Astrocyte (in vitro differentiated cells and primary cell): ENCODE data around the gene XIRP1. TPM values are rescaled to one million over a fixed set of nuclear protein-coding genes. Genes with fewer than 3 reads are reported as not detected.

Experiments
- DNase-seq: peaks from one replicate; pipeline ENCODE4 v3.0.0-alpha.2; 2010; ENCODE audit warnings: low read depth
- FAIRE-seq: peaks from 2 replicates; lab custom pipeline; 2011; peaks lifted over from hg19 to GRCh38; lab: Jason Lieb, UNC
- H2AFZ ChIP-seq: 2 replicates; pipeline ENCODE4 v1.6.0; 2012; ENCODE audit warnings: low read depth, low read length, inconsistent platforms
- H3K27ac ChIP-seq: 2 replicates; pipeline ENCODE4 v1.5.1; 2011; ENCODE audit warnings: low read depth, low read length, inconsistent platforms
- H3K27me3 ChIP-seq: 2 replicates; pipeline ENCODE4 v1.6.0; 2011; ENCODE audit warnings: low read length, inconsistent platforms; ENCODE audit not compliant: insufficient read depth
- H3K36me3 ChIP-seq: 2 replicates; pipeline ENCODE4 v1.5.1; 2011; ENCODE audit warnings: low read length, inconsistent platforms; ENCODE audit not compliant: insufficient read depth
- H3K4me1 ChIP-seq: 2 replicates; pipeline ENCODE4 v1.5.1; 2011; ENCODE audit warnings: low read length, inconsistent platforms; ENCODE audit not compliant: insufficient read depth
- H3K4me2 ChIP-seq: 2 replicates; pipeline ENCODE4 v1.6.0; 2012; ENCODE audit warnings: low read length, inconsistent platforms
- H3K4me3 ChIP-seq: 2 replicates; pipeline ENCODE4 v1.5.1; 2011; ENCODE audit warnings: low read depth, mild to moderate bottlenecking, low read length, inconsistent platforms; ENCODE audit not compliant: insufficient read depth
- H3K79me2 ChIP-seq: 2 replicates; pipeline ENCODE4 v1.6.0; 2012; ENCODE audit warnings: mild to moderate bottlenecking, low read length, inconsistent platforms; ENCODE audit not compliant: insufficient read depth
- H3K9ac ChIP-seq: 2 replicates; pipeline ENCODE4 v1.6.0; 2012; ENCODE audit warnings: mild to moderate bottlenecking, low read length, inconsistent platforms
- H3K9me3 ChIP-seq: 2 replicates; pipeline ENCODE4 v1.5.1; 2012; ENCODE audit warnings: low read depth, mild to moderate bottlenecking, low read length, inconsistent platforms; ENCODE audit not compliant: insufficient read depth
- H4K20me1 ChIP-seq: 2 replicates; pipeline ENCODE4 v1.6.0; 2012; ENCODE audit warnings: low read length, inconsistent platforms; ENCODE audit not compliant: insufficient read depth
- H3K27ac Mint-ChIP-seq: one replicate; pipeline ENCODE4 v1.8.0; 2021; ENCODE audit warnings: mild to moderate bottlenecking, mixed read lengths; ENCODE audit not compliant: unreplicated experiment
- H3K27me3 Mint-ChIP-seq: one replicate; pipeline ENCODE4 v1.8.0; 2021; ENCODE audit warnings: low read depth, mixed read lengths; ENCODE audit not compliant: unreplicated experiment
- H3K36me3 Mint-ChIP-seq: one replicate; pipeline ENCODE4 v1.8.0; 2021; ENCODE audit warnings: low read depth, mixed read lengths; ENCODE audit not compliant: unreplicated experiment
- H3K4me1 Mint-ChIP-seq: one replicate; pipeline ENCODE4 v1.8.0; 2021; ENCODE audit warnings: low read depth, mixed read lengths; ENCODE audit not compliant: unreplicated experiment
- H3K4me3 Mint-ChIP-seq: one replicate; pipeline ENCODE4 v1.8.0; 2021; ENCODE audit warnings: mild to moderate bottlenecking, moderate library complexity, mixed read lengths; ENCODE audit not compliant: unreplicated experiment
- H3K9me3 Mint-ChIP-seq: one replicate; pipeline ENCODE4 v1.8.0; 2021; ENCODE audit warnings: mild to moderate bottlenecking, mixed read lengths; ENCODE audit not compliant: unreplicated experiment
- CTCF ChIP-seq: IDR thresholded peaks from 2 replicates; pipeline ENCODE4 v1.5.1; 2011; ENCODE audit warnings: low read depth, mild to moderate bottlenecking, inconsistent platforms, low read length, moderate library complexity; ENCODE audit not compliant: insufficient read depth
- EZH2 ChIP-seq: IDR thresholded peaks from 2 replicates; pipeline ENCODE4 v1.6.1; 2012; ENCODE audit warnings: mild to moderate bottlenecking, low read length, inconsistent platforms; ENCODE audit not compliant: insufficient read depth
- total RNA-seq: library from RNA; stranded (reverse); gene quantifications from 2 replicates; pipeline ENCODE4 v1.2.1, GENCODE V29; 2021

XIRP1 gene
- total RNA-seq, 1 donor from 2014 or later: 1.1 TPM

- Histone ChIP-seq H4K20me1 (no peaks in the 10 kb centered on the region), H3K9me3 (no peaks in the 10 kb centered on the region), H3K4me2 (no peak overlapping the region), H3K27me3 (peaks cover 10% of the 10 kb centered on the region), H3K4me1 (no peaks in the 10 kb centered on the region), H3K27ac (no peak overlapping the region), H2AFZ (no peak overlapping the region), H3K4me3 (no peak overlapping the region), H3K79me2 (no peaks in the 10 kb centered on the region), H3K9ac (no peak overlapping the region), H3K36me3 (no peaks in the 10 kb centered on the region)
- FAIRE-seq (no peak), DNase-seq (no peak)
- no peak overlapping the region for H3K27ac Mint-ChIP-seq
- H3K4me1 Mint-ChIP-seq: peaks cover 5% of the 10 kb centered on the region
- TF ChIP-seq CTCF (no peak), EZH2 (no peak)
- H3K4me3 Mint-ChIP-seq: no peak overlapping the region
- H3K36me3 Mint-ChIP-seq: peaks cover 4% of the 10 kb centered on the region
- H3K27me3 Mint-ChIP-seq: peaks cover 35% of the 10 kb centered on the region
- H3K9me3 Mint-ChIP-seq: peaks cover 13% of the 10 kb centered on the region
Observed at GRCh38 chr3:39205919-39206516, 13.6 kb upstream of the XIRP1 start.

GRCh38 chr3:39205131-39205530 lies 12.7 kb upstream of the XIRP1 start:
- FAIRE-seq: no peak
- Mint-ChIP-seq H3K27ac (no peak overlapping the region), H3K9me3 (peaks cover 13% of the 10 kb centered on the region), H3K4me1 (no peaks in the 10 kb centered on the region), H3K27me3 (peaks cover 35% of the 10 kb centered on the region), H3K36me3 (peaks cover 4% of the 10 kb centered on the region), H3K4me3 (no peak overlapping the region)
- TF ChIP-seq EZH2 (no peak), CTCF (no peak)
- Histone ChIP-seq H2AFZ (no peak overlapping the region), H4K20me1 (no peaks in the 10 kb centered on the region), H3K27me3 (peaks cover 10% of the 10 kb centered on the region), H3K36me3 (no peaks in the 10 kb centered on the region), H3K79me2 (no peaks in the 10 kb centered on the region), H3K9me3 (no peaks in the 10 kb centered on the region), H3K4me3 (no peak overlapping the region), H3K27ac (no peak overlapping the region), H3K4me1 (no peaks in the 10 kb centered on the region), H3K4me2 (no peak overlapping the region), H3K9ac (no peak overlapping the region)
- DNase-seq: no peak

- H3K79me2 ChIP-seq: no peaks in the 10 kb centered on the region
- Mint-ChIP-seq H3K4me3 (no peak overlapping the region), H3K27ac (no peak overlapping the region), H3K36me3 (peaks cover 4% of the 10 kb centered on the region), H3K9me3 (peaks cover 13% of the 10 kb centered on the region), H3K27me3 (peaks cover 35% of the 10 kb centered on the region), H3K4me1 (no peaks in the 10 kb centered on the region)
- no peaks in the 10 kb centered on the region for H3K36me3 ChIP-seq
- TF ChIP-seq EZH2: no peak
- TF ChIP-seq CTCF: no peak
- no peaks in the 10 kb centered on the region for H4K20me1 ChIP-seq
- H2AFZ ChIP-seq: no peak overlapping the region
- H3K4me2 ChIP-seq: no peak overlapping the region
- H3K4me3 ChIP-seq: no peak overlapping the region
- H3K27ac ChIP-seq: no peak overlapping the region
- H3K4me1 ChIP-seq: no peaks in the 10 kb centered on the region
- H3K9ac ChIP-seq: no peak overlapping the region
- DNase-seq: no peak
- no peaks in the 10 kb centered on the region for H3K9me3 ChIP-seq
- H3K27me3 ChIP-seq: peaks cover 10% of the 10 kb centered on the region
- FAIRE-seq: no peak
Observed at GRCh38 chr3:39203860-39204259, 11.5 kb upstream of the XIRP1 start.
